GM21390 (cell line): ENCODE results near the gene NPEPL1.
"Not testable (repeated sequence)": the region's sequence is repeated elsewhere in the genome, so short reads cannot be mapped to it uniquely, and the experiment has no call there.

Source experiments
- ATAC-seq: cut with Tn5 transposase; IDR thresholded peaks from one replicate; pipeline ENCODE4 v1.9.1; 2021; ENCODE audit not compliant: unreplicated experiment

The NPEPL1 gene

DNA sequence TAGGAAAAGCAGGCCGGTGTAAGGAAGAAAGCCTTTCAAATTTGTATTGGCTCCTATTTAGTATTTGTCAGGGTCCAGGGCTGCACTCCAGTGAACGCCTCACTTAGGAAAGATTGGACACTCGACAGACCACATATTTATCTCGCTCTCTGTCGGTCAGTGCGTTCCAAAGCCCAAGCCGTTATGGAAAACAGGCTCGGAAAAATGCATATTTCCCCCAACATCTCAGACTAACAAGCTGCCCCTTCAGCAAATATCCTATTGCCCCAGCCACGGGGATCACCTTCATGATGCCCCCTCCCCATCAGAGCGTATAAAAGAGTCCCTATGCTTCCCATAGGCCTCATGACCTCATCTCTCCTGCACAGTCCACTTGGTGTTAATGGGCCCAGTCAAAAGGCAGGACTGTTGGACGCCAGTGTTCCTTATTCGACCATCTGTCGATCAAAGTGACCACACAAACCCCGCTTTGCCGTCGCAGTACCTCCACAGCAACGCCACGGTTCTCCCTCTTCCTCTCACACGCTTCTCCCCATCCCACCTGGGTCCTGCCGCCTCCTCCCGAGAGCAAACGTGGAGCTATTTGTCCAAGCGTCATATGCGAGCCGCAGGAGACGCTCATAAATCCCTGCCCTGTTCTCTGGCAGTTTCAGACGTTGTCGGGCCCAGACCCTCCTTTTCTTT lies 63.3 kb downstream of the NPEPL1 start:
- ATAC-seq, result no peak

DNA sequence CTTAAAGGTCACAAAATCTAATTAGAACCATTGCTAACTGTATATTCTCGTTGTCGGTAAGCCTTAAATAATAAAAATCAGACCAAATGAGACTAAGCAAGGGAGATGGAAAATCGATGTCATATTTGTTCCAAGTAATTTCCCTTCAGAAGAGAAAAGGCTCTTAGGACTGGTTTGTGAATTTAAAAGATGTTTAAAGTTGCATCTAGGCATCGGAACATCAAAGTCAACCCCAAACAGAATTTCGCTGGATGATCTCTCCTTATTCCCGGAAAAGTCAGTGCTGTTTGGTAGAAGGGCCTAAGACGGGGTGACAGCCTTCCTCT lies 63.8 kb downstream of the NPEPL1 start:
- ATAC-seq, result no peak

DNA sequence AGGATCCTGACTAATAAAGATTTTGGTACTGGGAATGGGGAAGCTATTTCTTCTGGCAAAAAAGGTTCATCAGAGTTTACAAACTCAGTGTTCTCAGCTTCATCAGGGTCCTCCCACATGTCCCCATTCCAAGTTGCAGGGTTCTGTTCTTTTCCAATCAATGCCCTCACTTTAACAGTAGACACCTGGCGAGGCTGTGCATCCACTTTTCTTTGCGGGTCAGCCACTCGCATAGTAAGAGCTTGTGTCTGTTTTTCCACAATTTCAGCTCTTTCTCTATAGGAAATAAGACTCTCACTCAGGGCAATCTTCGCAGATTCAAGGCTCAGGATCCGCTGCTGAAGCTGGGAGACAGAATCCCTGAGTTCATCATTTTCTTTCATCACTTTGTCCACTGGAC lies 65.0 kb downstream of the NPEPL1 start:
- ATAC-seq, result not testable (repeated sequence)

DNA sequence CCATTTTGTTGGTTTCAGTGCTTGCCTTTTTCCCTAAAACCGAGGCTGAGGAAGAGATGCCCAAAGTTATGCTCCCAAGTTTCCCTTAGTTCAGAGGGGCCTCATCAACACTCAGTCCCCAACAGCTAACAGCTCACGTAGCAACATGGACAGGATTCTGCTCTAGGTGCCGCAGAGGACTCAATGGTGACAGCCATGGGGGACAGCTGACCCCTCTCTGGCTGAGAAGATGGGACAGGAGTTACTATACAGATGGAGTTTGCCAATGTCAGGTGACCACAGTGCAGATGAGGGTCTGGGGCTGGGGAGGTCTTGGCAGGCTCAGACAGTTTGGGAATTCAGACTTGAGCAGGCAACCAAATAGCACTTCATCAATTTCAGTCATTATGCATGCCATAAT lies 67.3 kb downstream of the NPEPL1 start:
- no peak for ATAC-seq

DNA sequence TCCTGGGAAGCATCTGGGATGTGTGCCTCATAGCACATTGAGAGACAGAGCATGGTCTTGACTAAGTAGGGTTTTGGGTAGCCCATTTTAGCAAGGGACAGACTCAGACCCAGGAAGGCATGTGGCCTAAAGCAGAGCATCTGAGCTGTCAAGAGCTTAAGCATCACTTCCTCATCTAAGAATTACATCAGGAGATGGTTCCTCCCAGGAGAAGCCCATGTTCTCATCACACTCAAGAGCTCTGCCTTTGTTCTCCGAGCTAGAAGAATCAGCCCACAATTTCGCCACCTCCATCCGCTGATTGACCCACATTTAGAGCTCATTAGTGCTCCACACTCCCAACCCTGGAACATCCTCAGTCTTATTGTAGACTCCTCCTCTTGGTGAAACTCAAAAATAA lies 68.3 kb downstream of the NPEPL1 start:
- ATAC-seq, result no peak

DNA sequence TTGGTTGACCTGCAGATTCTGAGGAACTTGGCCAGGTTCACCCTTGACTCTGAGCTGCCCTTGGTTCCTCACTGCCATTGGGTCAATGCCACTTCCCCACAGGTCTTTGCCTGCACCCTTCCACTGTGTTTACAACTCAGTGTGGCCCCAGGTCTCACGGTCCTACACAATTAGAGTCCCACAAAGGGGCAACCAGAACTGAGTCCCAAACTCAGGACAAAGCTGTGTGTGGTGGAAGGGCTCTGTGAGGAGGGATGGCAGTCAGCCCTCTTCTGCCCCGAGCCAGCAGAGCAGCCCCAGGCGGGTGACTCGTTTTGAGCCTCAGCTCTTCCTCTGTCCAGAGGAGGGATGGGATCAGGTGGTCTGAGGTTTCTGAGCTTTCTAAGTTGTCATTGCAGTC lies 69.5 kb downstream of the NPEPL1 start:
- no peak for ATAC-seq

DNA sequence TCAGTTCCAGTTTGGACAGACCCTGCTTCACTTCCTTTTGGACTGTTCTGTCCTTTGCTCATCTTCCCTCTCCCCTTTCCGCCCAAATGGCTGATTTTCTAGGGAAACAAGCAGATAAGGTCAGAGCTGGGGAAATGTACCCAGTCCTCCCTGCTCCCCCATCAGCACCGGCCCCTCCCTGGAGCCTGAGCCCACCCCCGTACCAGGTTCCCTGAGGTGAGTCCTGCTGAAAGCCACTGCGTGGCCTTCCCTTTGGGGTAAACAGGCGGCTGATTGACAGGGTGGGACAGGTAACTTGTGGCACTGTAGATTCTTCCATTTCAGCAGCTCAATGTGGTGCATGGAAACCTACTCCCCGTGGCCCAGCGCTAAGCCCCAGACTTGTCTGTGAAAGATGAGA lies 70.5 kb downstream of the NPEPL1 start:
- ATAC-seq, result no peak
